NCI-H2196 treated with DMSO at 0.1 percent for 48 hours (cell line): ENCODE measurements around the gene KLHDC8A.
A peak's percentile ranks its signal among the peaks of the same experiment; 100 is the strongest.

Source experiments
- DNase-seq: peaks from one replicate; lab custom pipeline; 2025; ENCODE audit not compliant: unreplicated experiment; lab: John Stamatoyannopoulos, UW

Gene KLHDC8A

GRCh38 chr1:205319081-205320018, 37.4 kb downstream of the KLHDC8A start:
- DNase-seq = peak; percentile 96

- DNase-seq = peak; percentile 76
These were observed 38.3 kb downstream of the KLHDC8A start for GRCh38 chr1:205318231-205318991.

- peak; percentile 96 for DNase-seq
These were observed 39.3 kb downstream of the KLHDC8A start for GRCh38 chr1:205317311-205317917.

- DNase-seq = no peak
These were observed 40.6 kb downstream of the KLHDC8A start for GRCh38 chr1:205316161-205316566.

GRCh38 chr1:205315008-205315618, 41.6 kb downstream of the KLHDC8A start:
- DNase-seq = no peak

GRCh38 chr1:205313563-205314308, 43.0 kb downstream of the KLHDC8A start:
- no peak for DNase-seq

- DNase-seq = no peak
These were observed 43.7 kb downstream of the KLHDC8A start for GRCh38 chr1:205312866-205313562.

GRCh38 chr1:205310976-205311704, 45.6 kb downstream of the KLHDC8A start:
- DNase-seq = no peak

- DNase-seq = no peak
These were observed 47.0 kb downstream of the KLHDC8A start for GRCh38 chr1:205309741-205310140.

GRCh38 chr1:205306929-205307566, 49.7 kb downstream of the KLHDC8A start:
- no peak for DNase-seq

GRCh38 chr1:205304695-205305070, 52.0 kb downstream of the KLHDC8A start:
- DNase-seq = no peak

- DNase-seq = no peak
These were observed 52.6 kb downstream of the KLHDC8A start for GRCh38 chr1:205304046-205304694.

GRCh38 chr1:205303247-205303888, 53.4 kb downstream of the KLHDC8A start:
- no peak for DNase-seq

- no peak for DNase-seq
These were observed 54.7 kb downstream of the KLHDC8A start for GRCh38 chr1:205301842-205302588.

- DNase-seq = peak; percentile 80
These were observed 55.4 kb downstream of the KLHDC8A start for GRCh38 chr1:205301205-205301821.

- no peak for DNase-seq
These were observed 56.6 kb downstream of the KLHDC8A start for GRCh38 chr1:205300149-205300548.
